A673 (cell line): Measurements from ENCODE around the gene WRNIP1.

ENCODE experiments used
- CTCF ChIP-seq: fragments of 300-800, 200-600 bp; sonication (generic); conservative IDR thresholded peaks from 2 replicates; pipeline ENCODE4 v1.5.1; 2017; ENCODE audit warnings: low read depth, mild to moderate bottlenecking, antibody characterized with exemption, low read length, moderate library complexity, mixed read lengths
- EZH2 ChIP-seq: fragments of 200-600 bp; sonication (generic); IDR thresholded peaks from 2 replicates; pipeline ENCODE4 v1.6.1; 2017; ENCODE audit warnings: borderline replicate concordance, low read depth, mild to moderate bottlenecking, mixed read lengths, antibody characterized with exemption, low read length; ENCODE audit not compliant: poor library complexity, severe bottlenecking

GRCh38 chr6:2753110-2753489 is 12.1 kb upstream of the WRNIP1 start:
- TF ChIP-seq CTCF (no peak), EZH2 (no peak)
